Lower leg skin (tissue), 3 donors: ENCODE measurements around the gene CELF2.

Experiments
- POLR2A ChIP-seq, 2 donors: fragments of 450-650 bp; IDR thresholded peaks; one replicate each; pipeline ENCODE4 v1.6.1; 2016 to 2017; ENCODE audit warnings: antibody characterized with exemption in 2 of 2, mild to moderate bottlenecking in 1 of 2, moderate library complexity in 1 of 2
- TF ChIP-seq, protein P1 (sequence below), 3 donors: fragments of 450-650 bp; IDR thresholded peaks; one replicate each; pipeline ENCODE4 v1.5.1; 2016; ENCODE audit warnings: antibody characterized with exemption in 3 of 3, mild to moderate bottlenecking in 3 of 3, moderate library complexity in 2 of 3

DNA sequence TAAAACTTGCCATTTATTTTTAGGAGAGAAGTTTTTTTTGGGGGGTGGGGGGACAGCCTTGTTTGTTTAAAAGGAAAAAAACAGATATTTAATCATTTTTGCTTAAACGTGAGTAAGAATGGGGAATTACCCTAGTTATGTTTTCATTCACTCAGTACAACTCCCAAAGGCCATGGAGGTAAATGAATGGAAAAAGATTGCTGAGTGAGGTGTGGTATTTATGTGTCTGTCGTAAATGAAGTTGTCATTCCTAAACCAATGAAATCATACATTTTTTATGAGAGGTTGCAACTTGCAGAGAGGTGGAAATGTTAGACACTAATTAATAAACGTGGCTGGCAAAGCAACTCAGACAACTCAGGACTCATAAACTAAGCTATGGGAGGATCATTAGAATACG is 218.1 kb downstream of the CELF2 start:
- TF ChIP-seq, protein P1, sequence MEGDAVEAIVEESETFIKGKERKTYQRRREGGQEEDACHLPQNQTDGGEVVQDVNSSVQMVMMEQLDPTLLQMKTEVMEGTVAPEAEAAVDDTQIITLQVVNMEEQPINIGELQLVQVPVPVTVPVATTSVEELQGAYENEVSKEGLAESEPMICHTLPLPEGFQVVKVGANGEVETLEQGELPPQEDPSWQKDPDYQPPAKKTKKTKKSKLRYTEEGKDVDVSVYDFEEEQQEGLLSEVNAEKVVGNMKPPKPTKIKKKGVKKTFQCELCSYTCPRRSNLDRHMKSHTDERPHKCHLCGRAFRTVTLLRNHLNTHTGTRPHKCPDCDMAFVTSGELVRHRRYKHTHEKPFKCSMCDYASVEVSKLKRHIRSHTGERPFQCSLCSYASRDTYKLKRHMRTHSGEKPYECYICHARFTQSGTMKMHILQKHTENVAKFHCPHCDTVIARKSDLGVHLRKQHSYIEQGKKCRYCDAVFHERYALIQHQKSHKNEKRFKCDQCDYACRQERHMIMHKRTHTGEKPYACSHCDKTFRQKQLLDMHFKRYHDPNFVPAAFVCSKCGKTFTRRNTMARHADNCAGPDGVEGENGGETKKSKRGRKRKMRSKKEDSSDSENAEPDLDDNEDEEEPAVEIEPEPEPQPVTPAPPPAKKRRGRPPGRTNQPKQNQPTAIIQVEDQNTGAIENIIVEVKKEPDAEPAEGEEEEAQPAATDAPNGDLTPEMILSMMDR (IDR thresholded peaks at IDR 0.05): no peak
- TF ChIP-seq POLR2A (IDR thresholded peaks at IDR 0.05): no peak
